Placental pericyte (primary cell): ENCODE measurements around the gene PLPP6. TPM values are rescaled to one million over a fixed set of nuclear protein-coding genes. Genes with fewer than 3 reads are reported as not detected.

Source experiments
- total RNA-seq: library from RNA; depleted of rRNA; stranded (reverse); fragments of >200 nt; gene quantifications from 2 replicates; pipeline ENCODE4 v1.2.3, GENCODE V29; 2012

Gene PLPP6
- 6.7 and 9.0 TPM in 2 replicates for total RNA-seq

GRCh38 chr9:4662108-4662988 lies at the start of gene PLPP6:
Gene PLPP6 (plus strand): TSS chr9:4662294. CDS start chr9:4662376, 82 bp downstream.

DNA sequence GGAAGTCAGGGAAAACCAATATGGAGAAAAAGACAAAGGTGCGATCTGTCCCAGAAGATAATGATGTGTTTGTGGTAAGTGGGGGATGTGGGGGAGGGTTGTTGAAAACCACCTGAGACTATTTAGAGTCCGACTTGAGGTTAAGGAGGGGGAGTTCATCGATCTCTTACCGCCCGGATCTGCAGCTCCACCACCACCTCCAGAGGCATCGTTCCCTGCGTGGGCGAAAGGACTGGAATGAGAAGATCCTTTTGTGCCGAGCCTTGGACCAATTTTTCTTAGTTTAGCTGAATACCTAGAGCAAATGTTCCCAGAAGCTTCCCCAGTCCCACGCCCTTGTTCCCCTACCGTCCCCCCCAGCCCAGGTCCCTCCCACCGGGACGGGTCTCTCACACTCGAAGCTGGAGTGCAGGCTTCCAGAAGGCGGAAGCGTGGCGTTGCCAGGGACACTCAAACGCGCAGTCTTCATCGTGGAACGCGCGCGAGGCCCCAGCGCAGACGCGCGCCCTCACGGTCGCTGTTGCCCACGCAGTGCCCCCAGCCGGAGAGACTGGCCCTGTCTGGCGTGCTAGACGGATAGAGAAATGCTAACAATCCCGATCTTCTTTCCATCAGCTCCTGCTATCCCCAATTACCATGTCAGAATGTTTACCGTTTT lies 4.1 kb downstream of the PLPP6 start, which contains the start of gene SPATA6L:
Gene SPATA6L (minus strand): TSS at position 439 of the 658 bp plus-strand sequence. CDS start 230 bp downstream, at position 209.

DNA sequence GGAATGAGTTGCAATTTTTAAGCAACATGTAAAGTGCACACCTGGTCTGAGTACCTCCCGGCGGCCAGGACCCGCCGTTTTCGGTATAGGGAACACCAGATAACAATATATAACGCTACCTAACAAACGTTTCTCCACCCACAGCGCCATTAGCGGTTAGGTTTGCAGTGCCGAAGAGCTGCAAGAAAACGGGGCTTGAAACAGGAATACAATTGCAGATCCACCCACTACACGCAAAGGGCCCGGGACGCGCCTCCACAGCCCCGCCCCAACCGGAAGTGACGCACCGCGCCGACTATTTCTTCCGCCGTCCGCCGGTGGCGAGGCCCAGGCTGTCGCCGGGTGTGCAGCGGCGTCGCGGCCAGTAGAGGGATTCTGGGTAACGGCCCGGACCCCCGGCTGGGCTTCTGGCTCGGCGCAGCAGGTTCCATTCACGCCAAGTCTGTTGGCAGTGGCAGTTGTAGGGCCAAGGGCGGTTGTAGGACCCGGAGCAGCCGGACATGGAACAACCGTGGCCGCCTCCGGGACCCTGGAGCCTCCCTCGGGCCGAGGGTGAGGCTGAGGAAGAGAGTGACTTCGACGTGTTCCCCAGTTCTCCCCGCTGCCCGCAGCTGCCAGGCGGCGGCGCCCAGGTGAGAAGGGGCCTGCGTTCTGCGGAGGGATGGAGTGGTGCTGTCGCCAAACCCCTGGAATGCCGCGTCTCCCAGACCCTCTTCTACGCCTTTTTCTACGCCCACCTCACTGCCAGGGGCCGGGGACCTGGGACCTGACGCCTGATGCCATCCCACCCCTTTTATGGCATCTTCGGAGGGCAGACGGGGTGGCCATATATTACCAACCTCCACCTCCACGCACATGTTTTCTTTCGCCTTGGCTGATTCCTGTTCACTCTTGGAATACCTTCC lies 17.4 kb downstream of the PLPP6 start, which contains the start of gene CDC37L1:
Gene CDC37L1 (plus strand): TSS at position 302 of the 905 bp plus-strand sequence. CDS start 199 bp downstream, at position 501.

Other genes with a start within 250 kb of the PLPP6 start
- 6.1 and 12.9 TPM in 2 replicates for gene SLC1A1, start 171.8 kb upstream of the PLPP6 start, total RNA-seq
- 0.22 and 0.43 TPM in 2 replicates for gene SPATA6L, start 4.2 kb downstream of the PLPP6 start, total RNA-seq
- gene CDC37L1, start 17.3 kb downstream of the PLPP6 start, total RNA-seq, result 11.2 and 15.6 TPM in 2 replicates
- gene AK3, start 78.9 kb downstream of the PLPP6 start, total RNA-seq, result 42.5 and 47.7 TPM in 2 replicates
- gene RCL1, start 130.7 kb downstream of the PLPP6 start, total RNA-seq, result 11.6 and 17.2 TPM in 2 replicates